Adipose tissue (tissue), 3 donors: Measurements from ENCODE around the gene ARHGAP24. TPM values are rescaled to one million over a fixed set of nuclear protein-coding genes. Genes with fewer than 3 reads are reported as not detected.
"Not testable (repeated sequence)": the region's sequence is repeated elsewhere in the genome, so short reads cannot be mapped to it uniquely, and the experiment has no call there.

ENCODE experiments used
- H3K27ac ChIP-seq: one replicate; pipeline ENCODE4 v1.5.1; 2013; ENCODE audit warnings: low read depth, low read length
- WGBS, 3 donors: extraction: QIAGEN DNeasy Blood & Tissue Kit; methylation state at CpG; one replicate each; pipeline ENCODE4 v1.1.7; 2013; 5-methylcytosine and 5-hydroxymethylcytosine counted together
- polyA plus RNA-seq, 3 donors: library from polyadenylated mRNA; stranded (reverse); fragments of 200-250 nt; gene quantifications; one replicate each; pipeline ENCODE4 v1.2.3, GENCODE V29; 2013
- donor health status: healthy with polysubstance abuse.
- donor health status: Bipolar disorder and iron deficiency.
- donor health status: healthy.

The ARHGAP24 gene
- polyA plus RNA-seq, 3 donors, result 7.9 to 10.3 (median 8.5) TPM

DNA sequence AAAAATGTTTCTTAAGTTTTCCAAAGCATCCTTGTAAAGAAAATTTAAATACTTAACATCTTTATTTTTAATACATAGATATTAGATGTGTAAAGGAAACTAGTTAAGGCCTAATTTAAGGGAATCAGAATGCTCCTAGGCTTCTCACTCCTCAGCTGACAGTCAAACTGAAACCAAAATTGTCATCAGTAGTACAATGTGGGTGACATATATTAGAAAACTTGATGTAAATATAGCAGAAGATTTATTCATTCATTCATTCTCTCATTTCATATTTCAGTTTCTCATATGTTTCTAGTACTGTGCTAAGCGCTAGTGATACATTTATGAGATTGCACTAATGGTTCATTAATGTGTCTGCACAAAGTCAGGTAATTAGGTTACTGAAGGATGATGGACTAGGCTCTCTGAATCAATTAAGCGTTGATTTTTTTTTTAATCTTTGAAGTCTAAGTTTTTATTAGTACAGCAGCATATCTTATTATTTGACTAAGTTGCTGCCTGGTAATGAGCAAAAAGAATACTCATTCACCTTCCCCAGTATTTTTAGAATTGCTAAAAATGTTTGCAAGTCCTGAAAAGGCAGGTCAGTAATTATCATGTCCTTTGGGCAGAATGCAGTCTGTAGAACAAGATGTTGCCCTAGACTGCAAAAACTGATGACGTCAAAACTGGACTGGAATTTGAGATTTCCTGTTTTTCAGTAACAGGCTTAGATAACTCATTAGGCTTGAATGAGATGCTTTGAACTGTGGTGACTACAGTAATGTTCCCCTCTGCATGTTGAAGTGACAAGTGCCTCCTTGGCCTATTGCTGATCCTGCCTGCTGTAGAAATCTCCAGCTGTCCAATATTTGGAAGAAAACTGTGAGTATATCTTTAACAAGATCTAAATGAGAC lies 128.7 kb downstream of the ARHGAP24 start:
- H3K27ac ChIP-seq, result no peak overlapping the region
- WGBS, 3 donors, result 78 to 88% (median 82%) methylated on average over 3 of the region's 3 CpGs

DNA sequence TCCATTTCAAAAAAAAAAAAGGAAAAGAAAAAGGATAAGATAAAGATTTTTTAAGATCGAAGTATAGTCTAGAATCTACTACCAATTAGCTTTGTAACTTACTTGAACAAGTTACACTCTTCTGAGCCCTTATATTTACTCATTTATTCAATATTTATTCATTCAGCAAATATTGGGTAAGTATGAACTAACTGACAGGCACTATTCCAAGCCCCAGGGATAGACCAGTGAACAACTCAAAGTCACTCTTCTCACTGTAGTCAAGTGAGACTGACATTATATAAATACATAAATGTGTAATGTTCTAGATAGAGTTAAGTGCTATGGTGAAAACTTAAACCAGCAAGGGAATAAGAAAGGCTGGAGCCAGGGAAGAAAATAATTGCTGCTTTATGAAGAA lies 131.6 kb downstream of the ARHGAP24 start:
- H3K27ac ChIP-seq, result no peak overlapping the region
- WGBS, 3 donors, result 46 to 96% (median 93%) methylated on average over 1 of the region's 1 CpG

DNA sequence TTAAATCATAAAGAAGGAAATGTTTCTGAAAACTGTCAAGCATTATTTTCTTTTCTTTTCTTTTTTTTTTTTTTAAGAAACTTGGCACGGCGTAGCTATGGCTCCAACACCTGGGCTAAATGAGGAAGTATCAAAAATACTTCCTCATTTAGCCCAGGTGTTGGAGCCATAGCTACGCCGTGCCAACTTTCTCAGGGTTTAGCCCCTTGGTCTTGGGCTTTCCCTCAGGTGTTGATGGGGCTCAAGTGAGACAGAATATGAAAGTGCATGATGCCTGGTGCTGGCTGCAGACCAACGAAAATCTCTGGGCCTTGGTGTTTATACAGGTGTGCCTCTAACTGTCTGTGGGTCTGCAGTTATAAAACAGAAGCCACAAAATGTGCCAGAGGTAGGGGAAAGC lies 132.7 kb downstream of the ARHGAP24 start:
- WGBS, 3 donors, result 23 to 45% (median 41%) methylated on average over 5 of the region's 5 CpGs
- H3K27ac ChIP-seq, result no peak overlapping the region

DNA sequence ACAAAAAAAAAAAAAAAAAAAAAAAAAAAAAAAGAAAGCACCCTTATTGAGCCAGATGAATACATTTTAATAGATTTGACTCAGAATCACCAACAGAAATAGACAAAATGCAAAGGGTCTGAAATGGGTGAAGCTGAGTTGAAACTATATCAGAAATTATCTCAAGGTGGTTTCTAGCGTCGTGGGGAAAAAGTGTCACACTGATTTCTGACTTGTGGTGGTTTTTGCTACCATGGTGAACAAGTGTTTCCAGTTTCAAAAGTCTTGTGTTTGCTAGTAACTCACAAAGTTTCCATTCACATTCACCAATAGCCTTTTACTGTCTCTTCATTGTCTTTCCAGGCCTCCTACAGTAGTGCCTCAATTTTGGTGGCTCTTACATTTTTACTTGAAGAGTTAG lies 135.5 kb downstream of the ARHGAP24 start:
- H3K27ac ChIP-seq, result no peak overlapping the region
- 84 to 98% (median 94%) methylated on average over 2 of the region's 2 CpGs for WGBS, 3 donors

DNA sequence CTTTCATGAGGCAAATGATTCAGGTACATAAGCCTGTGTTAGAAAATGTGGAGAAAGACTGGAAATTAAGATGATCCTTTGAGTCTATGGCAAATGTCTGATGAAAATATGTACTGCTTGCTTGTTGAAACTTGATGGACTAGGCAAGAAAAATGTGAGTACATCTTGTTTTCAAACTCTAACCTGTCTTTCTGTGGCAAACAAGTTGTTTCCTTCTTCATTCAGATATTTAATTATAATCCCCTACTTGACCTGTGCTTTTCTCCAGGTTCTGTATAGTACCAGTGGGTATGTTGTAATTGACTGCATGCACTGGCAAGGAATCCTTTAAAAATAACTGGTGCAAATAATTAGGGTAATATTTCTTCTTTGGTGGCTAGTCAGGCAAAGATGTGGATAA lies 136.7 kb downstream of the ARHGAP24 start:
- no peak overlapping the region for H3K27ac ChIP-seq

DNA sequence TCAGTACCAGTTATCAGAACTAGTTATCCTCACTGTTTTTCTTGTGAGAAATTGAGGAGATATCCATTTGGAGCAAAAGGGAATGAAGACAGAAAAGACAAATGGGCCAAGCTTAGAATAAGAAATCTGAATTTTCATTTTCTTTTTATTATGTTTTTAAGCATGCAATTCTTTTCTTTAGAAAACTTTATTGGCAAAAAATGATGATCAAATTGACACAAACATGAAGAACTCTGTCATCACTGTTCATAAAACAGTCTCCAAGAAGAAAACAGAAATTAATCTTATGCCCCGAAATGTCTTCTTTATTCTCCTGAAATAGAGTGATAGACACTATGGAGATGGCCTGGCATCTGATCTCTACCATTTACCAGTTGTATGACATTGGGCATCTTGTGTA lies 139.0 kb downstream of the ARHGAP24 start:
- 91 to 98% (median 93%) methylated on average over 1 of the region's 1 CpG for WGBS, 3 donors
- H3K27ac ChIP-seq, result no peak overlapping the region

DNA sequence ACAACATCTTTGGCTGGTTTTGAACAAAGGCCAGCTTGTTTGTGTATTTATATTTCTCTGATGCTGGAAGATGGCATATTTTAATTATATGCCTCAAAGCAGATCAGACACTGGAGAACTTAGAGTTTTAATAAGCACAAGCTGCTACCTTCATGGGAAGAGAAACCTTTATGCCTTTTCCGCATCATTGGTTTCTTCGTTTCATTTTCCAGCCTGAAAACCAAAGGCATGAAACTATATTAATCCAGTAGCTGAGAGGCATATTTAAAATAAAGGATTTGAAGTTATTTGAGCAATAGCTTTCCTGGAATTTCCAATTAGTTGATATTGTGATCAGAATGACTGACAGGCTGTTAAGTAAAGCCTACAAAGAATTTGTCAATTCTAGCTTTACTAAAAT lies 141.0 kb downstream of the ARHGAP24 start:
- WGBS, 3 donors, result 92 to 96% (median 95%) methylated on average over 2 of the region's 2 CpGs
- no peak overlapping the region for H3K27ac ChIP-seq

DNA sequence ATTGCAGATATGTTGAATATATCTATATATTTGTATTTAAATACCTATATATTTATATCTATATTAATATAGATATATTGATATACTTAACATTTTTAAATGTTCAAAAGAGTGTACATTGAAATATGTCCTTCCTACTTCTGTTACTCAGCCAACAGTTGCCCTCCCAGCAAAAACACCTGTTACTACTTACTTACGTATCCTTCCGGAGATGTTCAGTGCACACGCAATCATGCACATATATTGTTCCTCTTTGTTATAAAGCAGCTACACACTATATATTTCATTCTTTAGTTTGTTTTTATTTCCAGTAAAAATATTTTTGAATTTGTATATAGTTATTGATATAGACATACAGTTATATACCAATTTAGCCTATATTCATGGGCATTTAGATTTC lies 142.3 kb downstream of the ARHGAP24 start:
- WGBS, 3 donors, result 88 to 98% (median 97%) methylated on average over 3 of the region's 3 CpGs
- H3K27ac ChIP-seq, result no peak overlapping the region

DNA sequence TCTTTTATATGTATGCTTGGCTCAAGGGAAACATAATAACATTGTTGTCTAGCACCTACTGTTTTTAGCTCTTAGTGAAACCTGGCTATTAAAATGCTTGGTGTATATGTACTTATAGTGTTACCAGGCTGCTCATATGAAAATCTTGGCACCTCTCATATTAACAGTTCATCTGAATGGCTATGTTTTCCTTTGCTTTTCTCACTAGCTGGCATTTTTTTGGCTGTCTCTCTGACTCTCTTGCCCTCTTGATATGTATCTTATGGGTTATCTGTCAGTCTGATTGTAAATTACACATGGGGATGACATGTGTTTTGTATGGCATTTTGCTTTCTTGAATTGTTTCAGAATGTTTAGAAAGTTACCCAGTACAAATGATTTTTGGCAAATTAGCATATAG lies 158.0 kb downstream of the ARHGAP24 start:
- no peak overlapping the region for H3K27ac ChIP-seq

DNA sequence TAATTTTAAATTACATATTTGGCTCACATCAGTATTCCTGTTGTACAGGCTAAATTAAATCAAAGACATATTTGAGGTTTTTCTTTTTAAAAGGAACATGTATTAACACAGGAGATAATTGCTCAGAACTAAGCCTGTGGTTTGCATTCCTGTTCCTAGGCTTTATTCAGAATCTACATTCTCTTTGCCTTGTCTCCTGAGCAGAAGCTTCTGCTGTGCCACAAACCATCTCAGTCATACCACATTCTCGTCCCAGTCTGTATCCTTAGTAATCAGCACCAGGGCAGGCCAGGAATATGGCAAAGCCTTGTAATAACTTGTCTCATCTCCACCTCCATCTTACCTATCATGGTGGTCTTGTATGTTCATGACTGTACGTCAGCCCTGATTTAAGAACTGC lies 162.8 kb downstream of the ARHGAP24 start:
- 89 to 95% (median 95%) methylated on average over 2 of the region's 2 CpGs for WGBS, 3 donors
- H3K27ac ChIP-seq, result no peak overlapping the region

DNA sequence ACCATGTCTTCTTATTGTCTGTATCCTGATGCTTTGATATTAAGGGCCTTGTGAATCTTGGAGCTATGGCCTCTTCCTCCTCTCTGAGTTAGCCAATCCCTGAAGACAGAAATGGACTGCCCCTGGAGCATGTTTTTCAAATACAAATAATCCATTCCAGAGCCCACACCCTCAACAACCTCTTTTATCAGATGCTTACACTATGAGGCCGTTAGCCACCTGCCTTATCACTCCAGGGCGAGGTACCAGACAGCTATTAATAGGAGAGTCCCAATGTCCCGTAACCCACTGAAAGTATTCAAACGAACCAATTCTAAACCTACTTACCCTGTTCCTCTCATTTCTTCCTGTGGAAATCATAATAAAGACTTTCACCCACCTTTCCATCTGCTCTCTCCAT lies 165.0 kb downstream of the ARHGAP24 start:
- WGBS, 3 donors, result 76 to 87% (median 77%) methylated on average over 4 of the region's 4 CpGs
- no peak overlapping the region for H3K27ac ChIP-seq

DNA sequence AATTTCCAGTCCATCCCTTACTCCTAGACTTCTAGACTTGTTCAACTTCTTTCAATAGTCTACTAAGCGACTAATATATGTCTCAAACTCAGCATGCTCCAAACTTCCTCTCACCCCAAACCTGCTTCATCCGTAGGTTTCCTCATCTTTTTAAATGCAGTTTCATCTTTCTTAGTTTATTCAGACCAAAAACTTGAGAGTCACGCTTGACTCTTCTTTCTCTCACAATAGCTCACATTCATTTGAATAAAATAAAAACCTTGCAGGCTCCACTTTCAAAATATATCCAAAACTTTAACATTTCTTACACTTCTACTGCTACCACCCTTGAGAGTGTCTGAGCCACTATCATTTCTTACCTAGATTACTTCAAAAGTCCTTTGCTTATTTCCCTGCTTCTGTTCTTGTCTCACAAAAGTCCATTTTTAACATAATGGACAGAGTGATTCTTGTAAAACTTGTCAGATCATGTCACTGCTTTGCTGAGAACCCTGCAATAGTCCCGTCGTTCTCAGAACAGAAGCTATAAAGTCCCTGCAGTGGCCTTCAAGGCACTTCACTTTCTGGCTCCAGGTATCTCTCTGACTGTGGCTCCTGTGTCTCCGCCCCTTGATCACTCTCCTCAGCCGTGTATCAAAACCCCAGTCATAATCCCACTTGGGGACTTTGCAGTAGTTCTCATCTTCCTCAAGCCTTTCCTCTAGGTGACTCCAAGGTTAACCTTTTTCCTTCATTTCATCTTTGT lies 167.6 kb downstream of the ARHGAP24 start:
- H3K27ac ChIP-seq, result no peak overlapping the region
- WGBS, 3 donors, result 93 to 94% (median 93%) methylated on average over 7 of the region's 7 CpGs

DNA sequence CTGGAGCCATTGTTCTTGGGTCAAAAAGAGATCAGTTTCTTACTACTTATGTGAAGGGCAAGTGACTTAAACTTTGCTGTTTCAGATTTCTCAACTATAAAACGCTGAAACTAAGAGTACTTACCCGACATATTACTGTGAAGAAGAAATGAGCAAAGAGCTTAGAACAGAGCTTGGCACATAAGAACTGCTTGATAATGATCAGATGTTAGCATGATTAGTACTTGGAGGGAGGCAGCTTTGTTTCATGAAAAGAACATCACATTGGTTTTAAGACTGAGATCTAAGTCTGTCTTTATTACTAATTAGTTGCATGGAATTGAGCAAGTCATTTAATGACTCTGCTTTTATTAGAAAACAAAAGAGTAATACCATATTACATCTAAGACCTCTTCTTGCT lies 169.1 kb downstream of the ARHGAP24 start:
- 80 to 81% (median 81%) methylated on average over 2 of the region's 2 CpGs for WGBS, 3 donors
- H3K27ac ChIP-seq, result no peak overlapping the region

DNA sequence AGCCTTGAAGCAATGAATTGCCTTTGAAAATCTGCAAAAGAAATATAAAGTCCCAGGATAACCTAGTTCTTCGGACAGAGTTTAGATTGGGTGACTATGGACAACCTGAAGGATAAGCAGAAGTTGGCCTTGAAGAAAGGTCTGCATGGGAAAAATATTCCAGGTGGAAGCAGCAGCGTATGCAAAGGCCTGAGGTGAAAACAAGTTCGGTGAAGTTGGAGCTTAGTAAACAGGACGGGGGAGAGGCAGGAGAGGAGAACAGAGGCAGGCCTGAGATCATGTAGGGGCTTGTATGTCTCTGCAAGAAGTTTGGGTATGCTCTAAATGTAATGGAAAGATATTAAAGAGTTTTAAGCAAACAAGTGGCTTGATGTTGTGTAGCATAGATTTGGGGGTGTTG lies 176.0 kb downstream of the ARHGAP24 start:
- WGBS, 3 donors, result 58 to 95% (median 94%) methylated on average over 4 of the region's 4 CpGs
- no peak overlapping the region for H3K27ac ChIP-seq

DNA sequence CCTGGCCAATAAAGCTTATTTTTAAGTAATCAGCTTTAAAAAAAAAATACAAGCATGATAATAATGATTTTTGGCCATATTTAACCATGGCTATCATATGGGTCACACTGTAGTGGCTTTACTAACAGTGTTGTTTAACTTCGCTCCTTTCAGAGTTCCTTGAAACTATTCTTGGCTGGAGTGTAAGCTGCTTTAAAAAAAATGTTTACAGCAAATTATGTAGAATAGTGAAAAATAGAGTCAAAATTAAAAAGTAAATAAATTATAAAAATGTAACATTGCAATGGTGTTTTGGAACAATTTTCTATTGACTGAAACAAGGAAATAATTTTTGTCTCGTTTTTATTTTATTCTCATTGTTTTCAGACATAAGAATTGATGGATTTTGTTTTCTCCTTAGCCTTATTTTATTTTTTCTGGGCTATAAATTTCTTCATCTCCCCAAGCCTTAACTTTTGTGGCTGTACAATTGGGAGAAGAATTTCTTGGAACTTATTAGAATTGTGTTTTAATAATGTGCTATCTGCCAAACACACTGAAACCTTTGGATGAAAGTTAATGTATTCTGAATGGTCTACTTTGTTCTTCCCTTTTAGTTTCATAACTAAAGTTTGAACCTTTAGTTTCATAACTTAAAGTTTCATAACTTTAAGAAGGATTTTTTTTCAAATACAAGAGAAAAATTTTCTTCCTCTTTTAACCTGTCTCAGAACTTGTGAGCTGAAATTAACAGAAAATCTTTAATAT lies 182.0 kb downstream of the ARHGAP24 start:
- H3K27ac ChIP-seq, result no peak overlapping the region

DNA sequence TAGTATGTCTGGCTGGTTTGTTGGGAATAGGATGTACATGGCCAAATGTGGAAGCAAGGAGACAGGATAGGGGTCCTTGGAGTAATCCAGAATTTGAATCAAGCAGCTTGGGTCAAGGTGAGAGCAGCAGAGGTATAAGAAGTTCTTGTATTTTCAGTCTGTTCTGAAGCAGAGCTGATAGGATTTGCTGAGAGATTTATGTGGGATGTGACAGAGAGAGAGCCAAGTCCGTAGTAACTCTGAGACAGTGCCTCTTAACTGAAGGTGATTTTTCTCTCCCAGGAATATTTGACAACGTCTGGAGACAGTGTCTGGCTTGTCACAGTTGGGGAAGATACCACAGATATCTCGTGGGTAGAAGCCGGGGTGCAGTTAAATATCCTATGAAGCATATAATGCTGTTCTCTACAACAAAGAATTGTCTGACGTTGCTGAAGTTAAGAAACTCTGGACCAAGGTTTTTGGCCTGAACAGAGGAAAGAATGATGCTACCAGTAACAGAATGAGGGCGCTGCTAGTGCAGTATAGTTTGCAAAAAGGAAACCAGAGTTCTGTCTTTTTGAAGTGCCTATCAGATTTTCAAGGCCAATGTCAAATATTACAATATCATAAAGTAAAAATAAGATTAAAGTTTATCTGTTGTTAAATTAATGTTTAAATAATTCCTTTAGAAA lies 184.0 kb downstream of the ARHGAP24 start:
- 58 to 65% (median 63%) methylated on average over 6 of the region's 6 CpGs for WGBS, 3 donors

More for the DNA sequence above, 182.0 kb downstream of the ARHGAP24 start:
- WGBS, 3 donors, result 57 to 93% (median 65%) methylated on average over 2 of the region's 2 CpGs

DNA sequence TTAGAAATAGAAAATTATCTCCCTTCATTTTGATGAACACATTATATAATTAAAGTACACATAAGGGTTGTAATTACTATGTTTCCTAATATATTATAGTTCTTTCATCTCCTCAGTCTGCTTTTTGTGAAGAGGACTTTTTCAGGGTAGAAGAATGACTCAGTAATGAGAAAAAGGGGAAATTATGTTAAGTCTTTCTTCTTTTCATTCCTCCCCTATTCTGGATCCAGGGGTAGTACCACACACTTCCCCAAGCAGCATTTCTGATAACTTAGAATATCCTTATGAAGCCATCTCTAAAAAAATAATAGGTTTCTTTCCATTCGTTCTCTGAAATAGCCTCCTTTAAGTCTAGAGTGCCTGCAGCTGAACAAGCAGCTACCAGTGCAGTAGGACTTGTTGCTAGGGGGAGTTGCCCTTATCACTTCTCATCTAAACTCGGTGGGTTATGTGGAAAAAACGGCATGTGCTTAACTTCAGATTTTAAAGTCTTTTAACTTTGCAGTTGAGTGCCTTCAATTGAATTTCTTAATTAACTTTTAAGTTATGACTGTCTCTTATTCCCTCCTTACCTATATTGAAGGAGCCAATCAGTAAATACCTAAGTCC lies 184.8 kb downstream of the ARHGAP24 start:
- 47 to 69% (median 51%) methylated on average over 3 of the region's 3 CpGs for WGBS, 3 donors
- no peak overlapping the region for H3K27ac ChIP-seq

More for the DNA sequence above, 184.0 kb downstream of the ARHGAP24 start:
- no peak overlapping the region for H3K27ac ChIP-seq

DNA sequence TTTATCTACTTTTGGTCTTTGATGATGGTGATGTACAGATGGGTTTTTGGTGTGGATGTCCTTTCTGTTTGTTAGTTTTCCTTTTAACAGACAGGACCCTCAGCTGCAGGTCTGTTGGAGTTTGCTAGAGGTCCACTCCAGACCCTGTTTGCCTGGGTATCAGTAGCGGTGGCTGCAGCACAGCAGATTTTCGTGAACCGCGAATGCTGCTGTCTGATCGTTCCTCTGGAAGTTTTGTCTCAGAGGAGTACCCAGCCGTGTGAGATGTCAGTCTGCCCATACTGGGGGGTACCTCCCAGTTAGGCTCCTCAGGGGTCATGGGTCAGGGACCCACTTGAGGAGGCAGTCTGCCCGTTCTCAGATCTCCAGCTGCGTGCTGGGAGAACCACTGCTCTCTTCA lies 191.7 kb downstream of the ARHGAP24 start:
- H3K27ac ChIP-seq, result not testable (repeated sequence)
- WGBS, 3 donors, result 97 to 98% (median 98%) methylated on average over 6 to 8 of the region's 8 CpGs
